IPS DF 19.7 (cell line): ENCODE data around the gene AMOTL2.

Experiments
- DNase-seq: peaks from one replicate; pipeline ENCODE4 v3.0.0-alpha.2; 2013; ENCODE audit warnings: low read depth, low spot score

AMOTL2 gene

DNA sequence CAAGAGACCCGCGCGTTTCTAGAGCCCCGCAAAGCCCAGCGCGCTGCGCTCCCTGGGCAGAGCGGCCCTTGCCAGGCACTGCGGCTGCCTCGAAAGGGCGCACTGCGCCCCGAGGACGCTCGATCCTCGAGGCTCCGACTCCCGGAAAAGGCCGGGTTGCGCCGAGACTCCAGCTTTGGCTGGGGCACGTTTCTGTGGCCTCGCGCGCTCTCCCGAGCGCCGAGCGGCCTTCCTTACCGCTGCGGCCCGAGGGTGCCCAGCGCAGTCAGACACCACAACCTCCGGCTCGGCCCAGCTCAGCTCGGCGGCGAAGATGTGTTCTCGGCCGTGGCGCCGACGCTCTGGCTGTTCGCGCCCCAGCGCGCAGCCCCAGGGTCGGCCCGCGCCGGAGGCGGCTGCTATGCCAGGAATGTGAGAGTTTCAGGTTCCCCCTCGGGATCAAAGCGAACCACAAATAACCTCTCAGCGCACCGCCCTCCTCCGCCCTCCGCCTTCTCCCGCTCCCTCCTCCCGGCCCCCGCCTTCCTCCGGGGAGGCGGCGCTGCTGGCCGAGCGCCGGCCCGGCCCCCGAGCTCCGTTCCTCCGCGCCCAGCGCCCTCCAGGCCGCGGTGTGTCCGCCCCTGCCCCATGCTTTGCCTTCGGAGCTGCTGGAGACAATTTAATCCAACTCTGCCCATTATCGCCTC lies at the start of gene AMOTL2:
Gene AMOTL2, minus strand, starts transcription at position 343 of the 686 bp plus-strand sequence. CDS start 3,014 bp downstream, outside the sequence.
- DNase-seq: peak; percentile 87

DNA sequence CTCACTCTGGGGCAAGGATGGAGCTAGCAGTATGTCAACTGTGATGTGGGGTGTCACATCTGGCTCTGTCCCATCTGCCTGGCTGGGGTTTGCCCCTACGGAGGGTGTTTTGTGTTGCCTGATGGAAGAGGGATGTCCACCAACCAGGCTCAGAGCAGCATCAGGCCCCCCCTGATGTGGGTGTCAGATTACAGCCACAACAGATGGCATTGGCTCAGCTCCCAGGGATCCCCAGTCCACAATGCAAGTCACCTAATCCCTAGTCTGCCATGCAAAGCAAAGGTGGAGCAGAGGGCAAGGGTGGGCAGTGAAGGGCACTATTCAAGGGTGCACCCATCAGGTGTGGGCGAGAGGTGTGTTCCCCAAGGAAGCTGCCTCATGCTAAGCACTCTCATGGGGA lies 48.9 kb upstream of the AMOTL2 start:
- peak; percentile 12 for DNase-seq

DNA sequence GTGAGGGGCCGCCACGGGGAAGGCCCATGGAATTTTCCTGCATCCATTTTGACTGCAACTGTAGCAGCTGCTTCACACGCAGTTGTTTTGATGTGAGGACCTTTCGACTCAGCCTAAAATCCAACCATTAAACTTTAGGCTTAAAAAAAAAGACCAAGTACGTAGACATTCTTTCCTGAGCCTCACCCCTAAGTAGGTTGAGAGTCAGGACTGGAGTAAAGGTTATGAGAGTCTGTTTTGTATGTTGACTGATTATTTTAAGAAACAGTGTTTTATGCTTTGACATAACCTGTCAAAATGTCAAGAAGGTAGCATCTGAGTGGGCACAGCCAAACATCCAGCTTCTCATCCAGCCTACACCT lies 45.7 kb upstream of the AMOTL2 start:
- no peak for DNase-seq

DNA sequence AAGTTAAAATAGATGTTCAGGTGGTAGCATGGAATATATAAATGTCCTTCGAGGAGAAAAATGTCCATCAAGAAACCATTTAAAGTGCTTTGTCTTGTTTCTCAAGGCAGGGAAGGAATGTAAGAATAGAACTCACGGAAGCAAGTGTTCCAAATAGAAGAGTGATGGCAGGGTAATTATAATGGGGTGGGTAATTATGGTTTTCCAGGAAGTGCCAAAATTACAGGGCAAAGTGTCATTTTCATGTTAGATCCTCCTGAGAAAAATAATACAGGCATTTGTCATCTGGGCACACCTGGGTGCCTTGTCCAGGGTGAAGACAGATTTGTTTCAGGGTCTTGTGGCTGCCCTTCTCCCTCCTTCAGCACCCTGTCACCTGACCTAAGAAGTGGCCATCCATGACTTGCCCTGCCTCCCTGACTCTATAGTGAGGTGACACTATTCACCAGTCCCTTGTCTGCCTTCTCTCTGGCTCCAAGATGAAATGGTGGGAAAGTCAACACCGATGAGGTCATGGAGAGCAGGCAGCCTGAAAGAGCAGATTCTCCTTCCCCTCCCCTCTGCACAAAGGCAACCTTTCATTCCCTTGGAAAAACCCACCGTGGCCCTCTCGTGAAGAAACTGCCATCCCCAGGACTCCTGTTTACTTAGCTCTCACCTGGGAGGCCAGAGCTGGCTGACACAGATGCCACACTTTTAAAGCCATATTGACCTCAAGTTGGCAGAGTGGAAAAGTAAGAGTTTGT lies 45.1 kb upstream of the AMOTL2 start:
- no peak for DNase-seq

DNA sequence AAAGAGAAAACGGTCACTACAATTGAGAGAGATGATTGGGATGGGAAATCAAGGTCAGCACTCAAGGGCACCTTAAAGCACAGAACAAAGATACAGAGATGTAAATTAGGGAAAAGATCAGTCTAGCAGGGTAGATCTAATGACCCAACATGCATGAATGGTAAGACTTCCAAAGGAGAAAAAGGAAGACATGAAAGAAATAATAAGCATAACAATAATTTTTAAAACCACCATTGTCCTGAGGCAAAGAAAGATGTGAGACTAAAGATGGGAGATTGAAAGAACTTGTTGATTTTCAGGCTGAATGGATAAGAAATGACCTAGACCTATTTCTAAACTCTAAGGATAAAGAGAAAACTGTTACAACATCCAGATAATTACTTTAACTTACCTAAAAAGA lies 34.8 kb upstream of the AMOTL2 start:
- no peak for DNase-seq

DNA sequence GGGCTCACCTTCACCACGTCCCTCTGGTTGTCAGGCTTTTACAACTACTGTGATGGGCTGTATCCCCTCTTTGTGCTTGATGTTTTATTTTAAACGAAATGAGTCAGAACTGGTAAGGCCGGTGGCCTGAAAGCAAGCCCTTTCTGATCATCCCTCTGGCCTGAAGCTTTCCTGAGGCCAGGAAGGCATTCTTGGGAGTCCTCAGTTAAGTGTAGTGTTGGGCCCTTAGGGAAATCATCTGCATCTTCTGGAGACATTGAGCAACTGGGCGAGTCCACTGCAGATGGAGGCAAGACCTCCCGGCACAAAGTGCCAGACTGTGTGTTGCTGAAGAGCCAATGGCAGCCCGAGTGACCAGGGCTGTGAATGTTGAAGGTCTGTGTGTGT lies 33.0 kb upstream of the AMOTL2 start:
- DNase-seq: no peak

DNA sequence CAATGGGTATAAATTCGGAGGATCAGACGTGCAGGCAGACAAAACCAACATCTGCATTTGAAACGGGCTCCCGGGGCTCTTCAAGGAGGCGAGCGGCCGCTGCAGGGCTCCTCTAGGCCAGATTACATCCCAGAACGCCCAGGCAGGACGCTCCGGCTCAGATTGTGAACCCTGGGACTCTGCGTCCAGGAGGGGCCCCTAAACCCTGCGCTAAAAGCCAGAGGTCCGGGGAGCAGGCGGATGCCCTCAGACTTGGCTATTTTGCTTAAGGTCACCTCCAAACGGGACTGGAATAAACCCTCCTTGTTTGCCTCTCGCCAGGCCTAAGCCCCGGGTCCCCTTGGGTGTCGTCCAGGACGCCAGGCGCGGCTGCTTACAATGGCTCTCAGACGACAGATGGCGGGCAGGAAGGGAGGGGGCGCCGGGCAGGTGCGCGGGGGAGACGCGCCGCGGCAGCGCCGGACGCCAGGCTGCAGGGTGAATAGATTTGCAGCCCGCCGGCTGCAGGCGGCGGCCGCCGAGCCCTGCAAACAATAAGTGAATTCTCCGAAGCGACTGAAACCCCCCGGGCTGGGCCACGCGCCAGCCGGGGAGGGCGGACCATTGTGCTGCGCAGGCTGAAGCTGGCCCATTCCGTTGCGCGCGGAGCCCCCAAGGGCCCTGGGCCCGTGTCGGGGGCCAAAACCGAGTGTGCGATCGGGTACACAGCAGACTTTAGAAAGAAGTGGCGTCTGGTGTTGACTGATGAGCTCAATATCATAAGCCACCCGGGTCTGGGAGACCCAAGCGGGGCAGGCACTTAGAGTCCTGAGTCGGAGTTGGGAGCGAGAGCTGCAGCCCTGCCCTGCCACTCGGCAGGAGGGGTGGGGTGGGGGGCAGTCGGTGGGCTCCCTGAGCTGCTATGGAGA lies 32.3 kb upstream of the AMOTL2 start:
- DNase-seq: no peak

DNA sequence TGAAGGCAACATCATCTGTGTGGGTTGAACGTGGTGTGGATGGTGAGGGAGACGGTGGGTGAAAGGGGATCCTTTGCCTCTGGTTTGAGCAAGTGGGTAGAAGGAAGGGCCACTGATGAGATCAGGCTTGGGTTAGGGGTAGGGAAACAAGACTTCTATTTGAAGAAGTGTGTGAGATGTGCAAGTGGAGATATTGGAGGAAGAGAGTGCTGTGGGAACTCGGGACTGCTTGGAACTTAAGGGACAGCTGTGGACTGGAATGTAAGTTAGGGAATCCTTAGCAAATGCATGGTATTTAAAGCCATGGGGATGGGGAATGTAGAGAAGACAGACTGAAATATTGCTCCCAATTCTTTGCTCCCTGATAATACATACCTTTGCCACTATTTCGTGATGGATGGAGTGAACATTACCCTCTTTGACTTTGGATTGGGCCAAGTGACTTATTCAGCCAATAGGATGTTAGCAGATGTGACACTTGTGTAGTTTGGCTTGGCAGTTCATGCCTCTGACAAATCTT lies 30.2 kb upstream of the AMOTL2 start:
- DNase-seq: no peak

DNA sequence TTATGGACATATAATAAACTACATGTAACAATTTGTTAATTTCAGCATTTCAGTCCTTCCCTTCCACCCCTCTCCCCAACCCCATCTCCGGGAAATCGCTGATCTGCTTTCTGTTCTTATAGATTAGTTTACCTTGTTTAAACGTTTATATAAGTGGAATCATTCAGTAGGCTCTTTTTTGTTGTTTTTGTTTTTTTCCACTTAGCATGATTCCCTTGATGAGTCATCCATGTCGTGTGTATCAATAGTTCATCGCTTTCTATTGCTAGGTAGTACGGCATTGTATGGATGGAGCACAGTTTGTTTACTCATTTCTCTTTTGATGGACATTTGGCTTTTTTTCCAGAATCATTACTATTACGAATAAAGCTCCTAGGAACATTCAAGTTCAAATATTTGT lies 23.5 kb upstream of the AMOTL2 start:
- no peak for DNase-seq

DNA sequence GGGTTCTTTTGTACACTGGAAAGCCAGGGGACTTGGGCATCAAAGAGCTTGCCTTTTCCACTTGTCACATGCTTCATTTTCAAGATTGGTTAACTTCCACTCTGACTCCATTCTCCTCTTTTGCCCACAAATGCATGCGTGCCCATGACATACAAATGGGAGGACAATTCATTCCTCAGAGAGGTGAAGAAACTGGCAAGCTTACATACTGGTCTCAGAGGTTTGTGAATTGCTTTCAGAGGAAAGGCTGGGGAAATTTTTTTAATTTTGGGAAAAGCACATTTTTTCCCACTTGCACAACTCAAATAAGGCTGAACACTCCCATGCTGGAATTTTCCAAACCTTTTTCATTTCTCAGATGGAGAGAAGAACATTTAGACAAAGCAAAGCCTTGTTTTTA lies 20.9 kb upstream of the AMOTL2 start:
- DNase-seq: no peak

DNA sequence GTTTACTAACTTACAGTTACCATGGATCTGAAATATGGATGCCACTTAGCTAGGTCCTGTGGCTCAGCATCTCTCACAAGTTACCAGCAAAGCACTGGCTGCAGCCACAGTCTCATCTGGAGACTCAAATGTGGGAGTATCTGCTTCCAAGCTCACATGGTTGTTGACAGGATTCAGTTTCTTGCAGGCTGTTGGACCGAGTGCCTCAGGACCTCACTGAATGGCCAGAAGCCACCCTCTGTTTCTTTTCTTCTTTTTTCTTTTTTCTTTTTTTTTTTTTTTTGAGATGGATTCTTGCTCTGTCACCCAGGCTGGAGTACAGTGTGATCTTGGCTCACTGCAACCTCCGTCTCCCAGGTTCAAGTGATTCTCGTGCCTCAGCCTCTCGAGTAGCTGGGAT lies 20.1 kb upstream of the AMOTL2 start:
- DNase-seq: no peak

DNA sequence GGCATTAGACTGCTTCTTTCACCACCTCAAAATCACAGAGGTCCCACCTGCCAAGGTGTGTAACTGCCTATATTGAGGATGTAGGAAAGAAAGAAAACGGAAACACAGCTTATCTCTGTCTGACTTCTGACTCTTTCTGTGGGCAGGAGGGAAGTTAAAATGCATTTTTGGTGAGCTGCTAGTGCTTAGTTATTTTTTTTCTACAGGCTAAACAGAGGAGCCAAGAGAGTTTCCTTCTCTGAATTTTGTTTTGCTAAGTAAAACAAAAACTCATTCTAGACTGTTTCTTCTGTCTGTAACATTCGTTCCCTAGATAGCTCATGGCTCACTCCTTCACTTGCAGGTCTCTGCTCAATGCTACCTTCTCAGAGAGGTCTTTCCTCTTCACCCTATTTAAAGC lies 18.8 kb upstream of the AMOTL2 start:
- no peak for DNase-seq

DNA sequence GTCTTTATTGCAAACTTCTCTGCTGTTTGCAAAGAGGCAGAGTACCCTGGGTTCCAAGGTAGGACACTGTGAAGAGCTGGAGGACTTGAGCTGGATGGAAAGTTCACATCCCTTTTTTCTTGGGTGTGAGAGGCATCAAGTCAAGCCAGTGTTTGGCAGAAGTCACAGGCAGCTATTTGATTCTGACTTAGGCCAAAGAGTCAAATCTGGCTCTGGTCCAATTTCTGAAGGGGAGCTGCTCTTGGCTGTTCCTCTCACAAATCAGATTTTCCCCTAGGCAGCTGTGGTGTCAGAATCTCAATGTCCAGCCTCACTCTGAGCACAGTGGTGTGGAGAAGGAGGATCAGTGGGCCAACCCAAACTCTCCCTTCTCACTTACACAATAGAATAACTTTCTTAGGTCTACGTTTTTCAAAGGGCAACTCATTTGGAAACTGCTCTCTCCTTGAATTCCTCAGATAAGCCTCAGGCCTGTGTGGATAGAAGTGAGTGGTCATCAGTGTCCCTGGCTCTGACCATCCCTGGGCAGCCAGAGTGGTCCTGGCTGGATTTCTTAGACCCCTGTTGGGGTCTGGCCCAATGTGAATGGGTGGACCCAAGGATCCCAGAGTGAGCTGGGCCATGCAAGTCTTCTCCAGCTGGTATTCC lies 18.2 kb upstream of the AMOTL2 start:
- no peak for DNase-seq

DNA sequence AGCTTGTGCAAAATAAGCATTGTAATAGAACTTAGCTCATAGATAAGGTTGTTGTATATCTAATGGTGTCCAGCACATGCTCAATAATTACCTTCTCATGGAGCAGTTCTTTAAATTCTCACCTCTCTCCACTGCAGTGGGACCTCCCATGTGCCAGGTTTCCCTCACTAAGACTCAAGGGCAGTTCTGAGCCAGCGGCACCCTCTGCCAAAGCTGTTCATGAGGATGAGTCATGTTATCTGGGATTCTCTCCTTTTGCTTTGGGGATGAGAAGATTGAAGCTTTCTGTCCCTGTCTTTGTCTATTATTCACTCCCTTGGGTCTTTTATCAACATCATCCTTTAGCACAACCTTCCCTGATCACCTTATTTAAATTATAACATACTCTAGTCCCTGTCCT lies 15.6 kb upstream of the AMOTL2 start:
- DNase-seq: no peak

DNA sequence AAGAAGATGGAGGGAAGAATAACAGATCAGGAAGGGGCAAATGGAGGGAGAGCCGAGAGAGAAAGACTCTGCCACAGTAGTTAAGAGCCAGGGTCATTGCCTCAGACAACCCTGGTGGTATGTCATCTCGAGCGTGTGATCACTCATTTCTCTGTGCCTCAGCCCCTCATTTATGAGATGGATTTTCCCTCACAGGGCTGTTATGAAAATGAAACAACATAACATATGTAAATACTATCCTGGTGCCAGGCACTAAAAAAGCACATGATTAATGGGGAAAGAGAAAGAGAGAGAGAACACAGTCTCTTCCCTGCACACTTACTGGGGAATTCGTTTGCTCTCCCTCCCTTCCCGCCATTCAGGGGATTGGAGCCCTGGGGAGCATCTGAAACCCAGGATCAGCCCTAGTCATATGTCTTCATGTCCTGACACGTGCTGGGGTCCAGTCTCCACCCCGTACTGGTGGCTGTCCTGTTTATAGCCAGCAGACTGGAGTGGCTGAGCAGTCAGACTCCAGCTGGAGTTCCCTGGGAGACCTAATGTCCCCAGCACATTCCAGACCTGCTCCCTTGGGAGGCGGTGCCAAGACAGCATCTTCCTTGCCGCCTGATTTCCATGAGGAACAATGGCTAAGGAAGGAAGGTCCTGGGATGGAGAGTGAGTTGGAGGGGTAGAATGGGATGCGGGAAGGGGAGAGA lies 14.7 kb upstream of the AMOTL2 start:
- DNase-seq: no peak

DNA sequence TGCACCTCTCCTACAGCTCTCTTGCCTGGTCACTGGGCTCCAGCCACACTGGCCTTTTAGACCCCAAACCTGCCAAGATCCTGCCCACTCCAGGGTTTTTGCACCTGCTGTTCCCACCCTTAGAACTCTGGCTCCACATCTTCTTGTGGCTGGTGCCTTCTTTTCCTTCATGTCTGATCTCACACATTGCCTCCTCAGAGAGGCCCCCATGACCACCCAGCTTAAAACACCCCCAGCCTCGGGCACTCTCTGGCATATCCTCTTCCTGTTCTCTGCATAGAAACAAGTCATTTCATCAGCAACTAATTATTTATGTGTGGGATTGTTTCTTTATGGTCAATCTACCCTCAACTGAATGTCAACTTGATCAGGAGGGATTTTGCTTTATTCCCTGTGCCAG lies 14.0 kb upstream of the AMOTL2 start:
- no peak for DNase-seq

DNA sequence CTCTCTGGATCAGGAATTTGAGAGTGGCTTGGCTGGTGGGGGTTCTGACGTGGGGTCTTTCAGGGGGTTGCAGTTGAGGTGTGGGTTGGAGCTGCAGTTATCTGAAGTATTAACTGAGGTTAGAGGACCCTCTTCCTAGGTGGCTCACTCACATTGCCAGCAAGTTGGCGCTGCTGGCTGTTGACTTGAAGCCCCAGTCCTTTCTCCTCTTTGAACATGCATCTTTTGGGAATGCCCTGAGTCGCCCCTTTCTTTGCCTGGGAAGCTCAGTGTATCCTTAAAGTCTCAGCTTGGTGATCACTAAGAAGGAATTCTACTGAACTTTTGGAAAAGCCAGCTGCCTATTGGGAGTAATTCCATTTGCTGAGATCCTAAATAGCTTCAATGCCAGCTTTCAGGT lies 13.0 kb upstream of the AMOTL2 start:
- no peak for DNase-seq

DNA sequence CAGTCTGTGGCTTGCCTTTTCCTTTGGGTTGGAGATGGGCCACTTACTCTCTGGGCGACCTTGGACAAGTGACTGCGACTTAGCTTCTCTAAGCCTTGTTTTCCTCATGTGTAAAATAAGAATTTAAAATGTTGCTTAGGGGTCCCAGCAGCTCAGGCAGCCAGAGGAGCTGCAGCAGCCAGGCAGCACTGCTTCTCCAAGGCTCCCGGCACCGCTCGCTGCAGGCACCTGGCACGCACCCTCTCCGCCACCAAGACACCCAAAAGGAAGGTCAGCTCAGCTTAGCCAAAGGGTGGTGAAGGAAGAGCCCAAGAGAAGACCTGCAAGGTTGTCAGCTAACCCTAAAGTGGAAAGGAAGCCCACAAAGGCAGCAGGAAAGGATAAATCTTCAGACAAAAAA lies 10.7 kb upstream of the AMOTL2 start:
- DNase-seq: no peak

DNA sequence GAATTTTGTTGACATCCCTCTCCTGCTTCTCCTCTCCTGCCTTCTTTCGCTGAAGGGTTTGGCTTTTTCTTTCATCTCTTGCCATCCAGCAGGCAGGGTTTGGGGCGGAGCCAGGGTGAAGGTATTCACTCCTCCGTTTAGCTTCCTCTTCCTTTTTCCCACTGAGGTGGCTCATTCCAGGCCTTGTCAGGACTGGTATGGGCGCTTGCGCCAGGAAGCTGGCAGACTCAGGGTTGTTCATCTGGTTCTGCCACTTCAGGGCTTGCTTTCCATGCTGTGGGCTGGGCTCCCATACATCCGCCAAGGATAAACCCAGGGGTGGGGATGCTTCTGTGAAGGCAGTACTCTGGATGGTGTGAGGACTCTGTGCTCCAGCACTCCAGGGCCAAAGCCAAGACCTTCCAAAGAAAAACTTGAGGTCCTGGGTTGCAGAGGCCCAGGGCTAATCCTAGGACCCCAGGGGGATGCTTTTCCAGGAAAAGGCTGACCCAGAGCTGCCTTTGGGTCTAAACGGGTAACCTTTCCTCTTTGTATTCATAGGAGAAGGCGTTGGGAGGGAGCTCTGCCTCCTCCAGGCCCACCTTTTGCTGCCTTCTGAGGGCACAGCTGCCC lies 7.7 kb upstream of the AMOTL2 start:
- DNase-seq: no peak

DNA sequence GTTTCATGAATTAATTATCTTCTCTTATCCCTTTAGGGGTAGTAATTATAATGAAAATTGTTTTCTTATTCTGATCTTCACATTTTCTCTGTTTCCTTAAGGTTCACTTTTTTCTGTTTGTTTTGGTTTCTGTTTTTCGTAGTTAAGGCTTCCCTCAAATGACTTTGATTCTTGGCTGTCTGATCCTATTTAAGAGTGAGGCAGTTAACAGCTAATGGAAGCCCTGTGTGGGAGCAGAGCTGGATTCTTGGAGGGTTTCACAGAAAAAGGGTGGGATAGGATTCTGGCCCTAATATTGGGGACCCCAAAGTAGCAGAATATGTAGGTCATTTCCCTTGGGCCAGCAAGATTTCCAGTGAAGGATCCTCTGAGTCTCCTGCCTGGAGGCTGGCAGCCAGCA lies 6.8 kb upstream of the AMOTL2 start:
- DNase-seq: no peak

DNA sequence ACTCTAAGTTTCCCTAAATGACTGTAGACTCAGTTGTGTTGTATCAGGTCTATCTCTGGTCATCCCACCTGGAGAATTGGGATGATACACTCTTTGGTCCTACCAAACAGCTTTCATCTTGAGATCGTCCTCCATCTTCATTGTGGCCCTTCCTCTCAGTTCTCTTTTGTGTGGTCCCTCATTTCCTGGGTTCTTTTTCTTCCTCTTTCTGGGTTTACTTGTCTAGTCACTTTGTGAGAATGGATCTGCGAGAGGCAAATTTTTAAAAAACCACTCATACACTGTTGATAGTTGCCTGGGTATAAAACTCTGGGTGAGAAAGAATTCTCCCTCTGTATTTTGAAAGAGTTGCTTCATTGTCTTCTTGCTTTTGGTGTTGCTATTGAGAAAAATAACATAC lies 6.0 kb upstream of the AMOTL2 start:
- DNase-seq: no peak
